Ishikawa (cell line): ENCODE data around the gene KMT5B.

ENCODE experiments used
- CEBPB ChIP-seq: IDR thresholded peaks from 2 replicates; pipeline ENCODE4 v1.6.1; 2012
- CREB1 ChIP-seq: IDR thresholded peaks from 2 replicates; pipeline ENCODE4 v1.6.1; 2012; ENCODE audit warnings: low read depth
- EGR1 ChIP-seq: IDR thresholded peaks from 2 replicates; pipeline ENCODE4 v1.6.1; 2012
- EP300 ChIP-seq: IDR thresholded peaks from 2 replicates; pipeline ENCODE4 v1.6.1; 2012; ENCODE audit warnings: borderline replicate concordance
- FOXM1 ChIP-seq: IDR thresholded peaks from 2 replicates; pipeline ENCODE4 v1.6.1; 2012; ENCODE audit warnings: low read depth, borderline replicate concordance
- NFIC ChIP-seq: IDR thresholded peaks from 2 replicates; pipeline ENCODE4 v1.6.1; 2012
- RAD21 ChIP-seq: IDR thresholded peaks from 2 replicates; pipeline ENCODE4 v1.6.1; 2012; ENCODE audit warnings: low read depth
- TAF1 ChIP-seq: IDR thresholded peaks from 2 replicates; pipeline ENCODE4 v1.6.1; 2012; ENCODE audit warnings: low read depth, mild to moderate bottlenecking
- TCF12 ChIP-seq: IDR thresholded peaks from 2 replicates; pipeline ENCODE4 v1.6.1; 2012; ENCODE audit warnings: low read depth
- TEAD4 ChIP-seq: IDR thresholded peaks from 2 replicates; pipeline ENCODE4 v1.6.1; 2012
- YY1 ChIP-seq: IDR thresholded peaks from 2 replicates; pipeline ENCODE4 v1.6.1; 2012; ENCODE audit warnings: low read depth
- ZBTB7A ChIP-seq: IDR thresholded peaks from 2 replicates; pipeline ENCODE4 v1.6.1; 2012; ENCODE audit warnings: low read depth
- TF ChIP-seq, protein P1 (sequence below): IDR thresholded peaks from 2 replicates; pipeline ENCODE4 v1.6.1; 2012
- TF ChIP-seq, protein P2 (sequence below): IDR thresholded peaks from 2 replicates; pipeline ENCODE4 v1.6.1; 2012; ENCODE audit warnings: low read depth, mild to moderate bottlenecking
- TF ChIP-seq, protein P3 (sequence below): IDR thresholded peaks from 2 replicates; pipeline ENCODE4 v1.6.1; 2012

Gene KMT5B

DNA sequence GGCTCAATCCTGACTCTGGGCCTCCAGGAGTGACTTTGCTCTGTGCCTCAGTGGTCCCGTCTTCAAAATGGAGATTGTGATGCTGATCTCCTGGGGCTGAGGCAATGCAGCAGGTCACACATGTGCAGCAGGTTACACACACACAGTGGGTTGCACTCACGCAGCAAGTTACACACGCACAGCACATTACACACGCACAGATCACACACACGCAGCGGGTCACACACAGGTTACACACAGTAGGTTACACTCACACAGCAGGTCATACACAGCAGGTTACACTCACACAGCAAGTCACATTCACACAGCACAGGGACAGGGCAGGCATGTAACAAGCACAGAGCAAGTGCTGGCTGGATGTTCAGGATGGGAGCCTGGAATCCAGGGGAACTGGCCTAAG lies 47.4 kb upstream of the KMT5B start:
- TF ChIP-seq, protein P1, sequence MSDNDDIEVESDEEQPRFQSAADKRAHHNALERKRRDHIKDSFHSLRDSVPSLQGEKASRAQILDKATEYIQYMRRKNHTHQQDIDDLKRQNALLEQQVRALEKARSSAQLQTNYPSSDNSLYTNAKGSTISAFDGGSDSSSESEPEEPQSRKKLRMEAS, result no peak

GRCh38 chr11:68259122-68259959 lies 46.2 kb upstream of the KMT5B start:
- TF ChIP-seq, protein P2, sequence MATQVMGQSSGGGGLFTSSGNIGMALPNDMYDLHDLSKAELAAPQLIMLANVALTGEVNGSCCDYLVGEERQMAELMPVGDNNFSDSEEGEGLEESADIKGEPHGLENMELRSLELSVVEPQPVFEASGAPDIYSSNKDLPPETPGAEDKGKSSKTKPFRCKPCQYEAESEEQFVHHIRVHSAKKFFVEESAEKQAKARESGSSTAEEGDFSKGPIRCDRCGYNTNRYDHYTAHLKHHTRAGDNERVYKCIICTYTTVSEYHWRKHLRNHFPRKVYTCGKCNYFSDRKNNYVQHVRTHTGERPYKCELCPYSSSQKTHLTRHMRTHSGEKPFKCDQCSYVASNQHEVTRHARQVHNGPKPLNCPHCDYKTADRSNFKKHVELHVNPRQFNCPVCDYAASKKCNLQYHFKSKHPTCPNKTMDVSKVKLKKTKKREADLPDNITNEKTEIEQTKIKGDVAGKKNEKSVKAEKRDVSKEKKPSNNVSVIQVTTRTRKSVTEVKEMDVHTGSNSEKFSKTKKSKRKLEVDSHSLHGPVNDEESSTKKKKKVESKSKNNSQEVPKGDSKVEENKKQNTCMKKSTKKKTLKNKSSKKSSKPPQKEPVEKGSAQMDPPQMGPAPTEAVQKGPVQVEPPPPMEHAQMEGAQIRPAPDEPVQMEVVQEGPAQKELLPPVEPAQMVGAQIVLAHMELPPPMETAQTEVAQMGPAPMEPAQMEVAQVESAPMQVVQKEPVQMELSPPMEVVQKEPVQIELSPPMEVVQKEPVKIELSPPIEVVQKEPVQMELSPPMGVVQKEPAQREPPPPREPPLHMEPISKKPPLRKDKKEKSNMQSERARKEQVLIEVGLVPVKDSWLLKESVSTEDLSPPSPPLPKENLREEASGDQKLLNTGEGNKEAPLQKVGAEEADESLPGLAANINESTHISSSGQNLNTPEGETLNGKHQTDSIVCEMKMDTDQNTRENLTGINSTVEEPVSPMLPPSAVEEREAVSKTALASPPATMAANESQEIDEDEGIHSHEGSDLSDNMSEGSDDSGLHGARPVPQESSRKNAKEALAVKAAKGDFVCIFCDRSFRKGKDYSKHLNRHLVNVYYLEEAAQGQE, result no peak
- TF ChIP-seq RAD21 (no peak), NFIC (no peak), TEAD4 (no peak), YY1 (no peak), EP300 (no peak), ZBTB7A (no peak), FOXM1 (no peak), TCF12 (no peak), EGR1 (no peak), CEBPB (no peak), TAF1 (no peak), CREB1 (no peak)
- TF ChIP-seq, protein P1, result no peak
- TF ChIP-seq, protein P3, sequence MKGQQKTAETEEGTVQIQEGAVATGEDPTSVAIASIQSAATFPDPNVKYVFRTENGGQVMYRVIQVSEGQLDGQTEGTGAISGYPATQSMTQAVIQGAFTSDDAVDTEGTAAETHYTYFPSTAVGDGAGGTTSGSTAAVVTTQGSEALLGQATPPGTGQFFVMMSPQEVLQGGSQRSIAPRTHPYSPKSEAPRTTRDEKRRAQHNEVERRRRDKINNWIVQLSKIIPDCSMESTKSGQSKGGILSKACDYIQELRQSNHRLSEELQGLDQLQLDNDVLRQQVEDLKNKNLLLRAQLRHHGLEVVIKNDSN, result no peak

GRCh38 chr11:68258363-68258765 lies 45.3 kb upstream of the KMT5B start:
- TF ChIP-seq ZBTB7A (no peak), YY1 (no peak), NFIC (no peak), CREB1 (no peak), EP300 (no peak), RAD21 (no peak)
- TF ChIP-seq, protein P1, result no peak
- TF ChIP-seq, protein P3, result no peak

DNA sequence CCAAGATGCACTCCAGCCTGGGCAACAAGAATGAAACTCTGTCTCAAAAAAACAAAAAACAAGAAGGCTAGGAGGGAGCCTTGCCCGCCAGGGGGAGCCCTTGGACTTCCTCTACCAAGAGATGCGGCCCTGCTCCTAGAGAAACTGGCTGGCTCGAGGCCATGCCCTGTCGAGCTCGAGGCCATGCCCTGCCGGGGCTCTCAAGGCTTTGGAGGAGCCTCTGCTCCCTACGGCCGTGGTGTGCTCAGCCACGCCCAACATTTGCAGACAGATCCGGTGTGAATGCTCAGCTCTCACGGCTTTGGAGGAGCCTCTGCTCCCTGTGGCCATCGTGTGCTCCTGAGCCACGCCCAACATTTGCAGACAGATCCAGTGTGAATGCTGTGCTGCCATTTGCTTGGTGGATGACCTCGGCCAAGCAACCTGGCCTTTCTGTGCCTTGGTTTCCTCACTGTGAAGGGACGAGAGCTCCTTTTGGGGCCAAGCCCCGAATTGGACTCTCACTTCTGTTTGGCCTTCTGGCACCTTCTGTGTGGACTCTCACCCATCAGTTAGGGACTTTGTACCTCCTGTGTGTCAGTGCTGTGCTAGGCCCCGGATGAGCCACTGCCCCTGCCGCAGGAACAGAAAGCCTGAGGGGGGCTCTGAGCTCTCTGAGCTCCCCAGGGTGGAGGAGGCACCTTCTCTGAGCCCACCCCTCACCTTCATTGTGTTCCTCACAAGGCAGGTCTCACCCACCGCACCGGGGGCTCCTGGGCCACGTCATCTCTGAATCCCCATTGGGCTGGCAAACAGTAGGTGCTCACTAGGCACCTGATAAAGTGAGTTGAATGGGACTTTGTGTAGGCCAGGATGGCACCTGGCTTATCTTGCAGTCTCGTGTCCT lies 44.6 kb upstream of the KMT5B start:
- TF ChIP-seq, protein P1, result peak; percentile 92
- TF ChIP-seq NFIC (peak; percentile 86), TCF12 (peak; percentile 46; the same call in 1 of the 2 replicates), YY1 (no peak; the same call in 1 of the 2 replicates), RAD21 (peak; percentile 97), CEBPB (no peak), EP300 (0 out of 2 replicates have a peak, but pooled peaks have one; percentile 29)
- TF ChIP-seq, protein P2, result no peak

DNA sequence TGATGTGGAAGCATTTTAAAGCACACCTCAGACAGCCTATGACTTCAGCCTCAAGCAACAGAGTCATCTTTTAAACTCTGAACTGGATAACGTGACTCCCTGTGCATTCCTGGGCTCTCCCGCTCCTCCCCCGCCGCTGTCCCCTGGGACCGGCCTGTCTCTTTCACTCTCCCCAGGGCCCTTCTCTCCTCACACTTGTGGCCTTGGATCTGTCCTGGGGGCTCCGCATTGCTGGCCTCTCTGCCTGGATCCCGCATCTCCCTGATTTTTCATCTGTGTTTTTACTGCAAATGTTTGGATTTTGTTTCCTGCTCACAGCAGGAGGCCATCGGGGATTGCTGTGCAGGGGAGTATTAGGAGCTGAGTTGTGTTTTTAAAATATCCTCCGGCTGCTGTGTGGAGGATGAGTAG lies 43.2 kb upstream of the KMT5B start:
- TF ChIP-seq, protein P3, result no peak
- no peak for TF ChIP-seq TEAD4
- TF ChIP-seq YY1, result no peak
- no peak for TF ChIP-seq TCF12
- TF ChIP-seq EGR1, result no peak
- no peak for TF ChIP-seq CREB1
- TF ChIP-seq NFIC, result no peak
- TF ChIP-seq, protein P2, result no peak
- TF ChIP-seq RAD21, result no peak
- TF ChIP-seq TAF1, result no peak
- TF ChIP-seq, protein P1, result no peak
